ENCODE results near the gene CTNND2.
A peak's percentile ranks its signal among the peaks of the same experiment; 100 is the strongest.

The CTNND2 gene

GRCh38 chr5:11733185-11733839 lies 170.9 kb downstream of the CTNND2 start:
- Histone ChIP-seq H3K4me3 (ENCODE audit: low read length) (no peak overlapping the region), H3K4me2 (ENCODE audit: low read length) (no peak overlapping the region), H3K79me2 (ENCODE audit: control insufficient read depth, low read length) (no peaks in the 10 kb centered on the region), H3K9me2 (replicated peaks; ENCODE audit: control insufficient read depth, low read length) (no peaks in the 10 kb centered on the region), H3K27ac (ENCODE audit: low read depth, low read length) (no peak overlapping the region), H3K27me3 (ENCODE audit: control insufficient read depth, low read length) (no peaks in the 10 kb centered on the region), H3K9me3 (ENCODE audit: control insufficient read depth, insufficient read depth, low read length) (no peaks in the 10 kb centered on the region), H4K20me1 (ENCODE audit: control insufficient read depth, insufficient read depth, low read depth, low read length) (no peaks in the 10 kb centered on the region), H3K4me1 (ENCODE audit: control insufficient read depth, low read length) (no peaks in the 10 kb centered on the region), H3K36me3 (ENCODE audit: control insufficient read depth, low read length) (no peaks in the 10 kb centered on the region), H3F3A (ENCODE audit: control insufficient read depth, insufficient read depth) (no peaks in the 10 kb centered on the region)
- no peak for TF ChIP-seq CTCF (IDR thresholded peaks at IDR 0.05; ENCODE audit: low read depth, low read length, poor library complexity, severe bottlenecking)
- TF ChIP-seq EZH2phosphoT487 (IDR thresholded peaks at IDR 0.05; ENCODE audit: borderline replicate concordance, low read length), result no peak

GRCh38 chr5:11724940-11725339 lies 179.3 kb downstream of the CTNND2 start:
- Histone ChIP-seq H4K20me1 (ENCODE audit: control insufficient read depth, insufficient read depth, low read depth, low read length) (no peaks in the 10 kb centered on the region), H3K27ac (ENCODE audit: low read depth, low read length) (no peak overlapping the region), H3K9me2 (replicated peaks; ENCODE audit: control insufficient read depth, low read length) (no peaks in the 10 kb centered on the region), H3F3A (ENCODE audit: control insufficient read depth, insufficient read depth) (0 out of 2 replicates have a peak, but pooled peaks cover 4% of the 10 kb centered on the region), H3K9me3 (ENCODE audit: control insufficient read depth, insufficient read depth, low read length) (peaks cover 18% of the 10 kb centered on the region; the same call in 1 of the 2 replicates), H3K27me3 (ENCODE audit: control insufficient read depth, low read length) (no peaks in the 10 kb centered on the region), H3K36me3 (ENCODE audit: control insufficient read depth, low read length) (peaks cover 7% of the 10 kb centered on the region), H3K4me1 (ENCODE audit: control insufficient read depth, low read length) (peaks cover 25% of the 10 kb centered on the region), H3K4me2 (ENCODE audit: low read length) (no peak overlapping the region), H3K79me2 (ENCODE audit: control insufficient read depth, low read length) (no peaks in the 10 kb centered on the region), H3K4me3 (ENCODE audit: low read length) (no peak overlapping the region)
- TF ChIP-seq CTCF (IDR thresholded peaks at IDR 0.05; ENCODE audit: low read depth, low read length, poor library complexity, severe bottlenecking), result no peak
- no peak for TF ChIP-seq EZH2phosphoT487 (IDR thresholded peaks at IDR 0.05; ENCODE audit: borderline replicate concordance, low read length)

GRCh38 chr5:11719888-11720481 lies 184.3 kb downstream of the CTNND2 start:
- Histone ChIP-seq H3K4me3 (ENCODE audit: low read length) (peak overlapping the region; percentile 42), H3K79me2 (ENCODE audit: control insufficient read depth, low read length) (no peaks in the 10 kb centered on the region), H3K4me2 (ENCODE audit: low read length) (peak overlapping the region; percentile 70), H3F3A (ENCODE audit: control insufficient read depth, insufficient read depth) (0 out of 2 replicates have a peak, but pooled peaks cover 4% of the 10 kb centered on the region), H3K36me3 (ENCODE audit: control insufficient read depth, low read length) (peaks cover 7% of the 10 kb centered on the region), H3K27me3 (ENCODE audit: control insufficient read depth, low read length) (no peaks in the 10 kb centered on the region), H3K9me3 (ENCODE audit: control insufficient read depth, insufficient read depth, low read length) (peaks cover 18% of the 10 kb centered on the region; the same call in 1 of the 2 replicates), H3K27ac (ENCODE audit: low read depth, low read length) (peak overlapping the region; percentile 85), H3K4me1 (ENCODE audit: control insufficient read depth, low read length) (peaks cover 29% of the 10 kb centered on the region), H3K9me2 (replicated peaks; ENCODE audit: control insufficient read depth, low read length) (no peaks in the 10 kb centered on the region), H4K20me1 (ENCODE audit: control insufficient read depth, insufficient read depth, low read depth, low read length) (no peaks in the 10 kb centered on the region)
- TF ChIP-seq CTCF (IDR thresholded peaks at IDR 0.05; ENCODE audit: low read depth, low read length, poor library complexity, severe bottlenecking), result peak; percentile 78
- no peak for TF ChIP-seq EZH2phosphoT487 (IDR thresholded peaks at IDR 0.05; ENCODE audit: borderline replicate concordance, low read length)

All from DOHH2 (cell line).